ENCODE measurements around the gene GLT6D1.

The GLT6D1 gene, protein sequence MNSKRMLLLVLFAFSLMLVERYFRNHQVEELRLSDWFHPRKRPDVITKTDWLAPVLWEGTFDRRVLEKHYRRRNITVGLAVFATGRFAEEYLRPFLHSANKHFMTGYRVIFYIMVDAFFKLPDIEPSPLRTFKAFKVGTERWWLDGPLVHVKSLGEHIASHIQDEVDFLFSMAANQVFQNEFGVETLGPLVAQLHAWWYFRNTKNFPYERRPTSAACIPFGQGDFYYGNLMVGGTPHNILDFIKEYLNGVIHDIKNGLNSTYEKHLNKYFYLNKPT

DNA sequence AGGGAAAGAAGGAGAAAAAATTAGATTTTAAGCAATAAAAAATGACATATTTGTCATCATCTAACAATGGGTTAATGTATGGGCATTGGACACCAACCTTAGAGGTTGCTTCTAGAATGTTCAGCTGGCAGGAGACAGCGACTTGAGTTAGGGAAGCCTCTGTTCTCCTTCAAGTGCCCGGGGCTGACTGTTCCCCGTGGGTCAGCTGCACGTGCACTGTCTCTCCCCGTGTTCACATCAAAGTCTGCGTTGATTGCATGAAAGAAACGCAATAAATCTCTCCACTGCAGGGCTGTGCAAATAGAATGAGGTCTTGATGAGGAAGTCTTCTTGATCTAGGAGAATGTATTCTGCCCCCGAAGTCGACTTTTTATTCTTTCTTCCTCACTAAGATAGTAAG lies at the start of gene GLT6D1:
TSS of gene GLT6D1 (minus strand) at position 345 of the 400 bp plus-strand sequence. CDS start 353 bp downstream, outside the sequence.
- TF ChIP-seq, protein P1, sequence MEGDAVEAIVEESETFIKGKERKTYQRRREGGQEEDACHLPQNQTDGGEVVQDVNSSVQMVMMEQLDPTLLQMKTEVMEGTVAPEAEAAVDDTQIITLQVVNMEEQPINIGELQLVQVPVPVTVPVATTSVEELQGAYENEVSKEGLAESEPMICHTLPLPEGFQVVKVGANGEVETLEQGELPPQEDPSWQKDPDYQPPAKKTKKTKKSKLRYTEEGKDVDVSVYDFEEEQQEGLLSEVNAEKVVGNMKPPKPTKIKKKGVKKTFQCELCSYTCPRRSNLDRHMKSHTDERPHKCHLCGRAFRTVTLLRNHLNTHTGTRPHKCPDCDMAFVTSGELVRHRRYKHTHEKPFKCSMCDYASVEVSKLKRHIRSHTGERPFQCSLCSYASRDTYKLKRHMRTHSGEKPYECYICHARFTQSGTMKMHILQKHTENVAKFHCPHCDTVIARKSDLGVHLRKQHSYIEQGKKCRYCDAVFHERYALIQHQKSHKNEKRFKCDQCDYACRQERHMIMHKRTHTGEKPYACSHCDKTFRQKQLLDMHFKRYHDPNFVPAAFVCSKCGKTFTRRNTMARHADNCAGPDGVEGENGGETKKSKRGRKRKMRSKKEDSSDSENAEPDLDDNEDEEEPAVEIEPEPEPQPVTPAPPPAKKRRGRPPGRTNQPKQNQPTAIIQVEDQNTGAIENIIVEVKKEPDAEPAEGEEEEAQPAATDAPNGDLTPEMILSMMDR (IDR thresholded peaks at IDR 0.05; ENCODE audit: control insufficient read depth, extremely low read depth, insufficient read depth) = no peak
- no peak within 1 kb of the TSS for H3K4me3 ChIP-seq (ENCODE audit: low read depth, low read length)
- DNase-seq (ENCODE audit: low read depth) = no peak

DNA sequence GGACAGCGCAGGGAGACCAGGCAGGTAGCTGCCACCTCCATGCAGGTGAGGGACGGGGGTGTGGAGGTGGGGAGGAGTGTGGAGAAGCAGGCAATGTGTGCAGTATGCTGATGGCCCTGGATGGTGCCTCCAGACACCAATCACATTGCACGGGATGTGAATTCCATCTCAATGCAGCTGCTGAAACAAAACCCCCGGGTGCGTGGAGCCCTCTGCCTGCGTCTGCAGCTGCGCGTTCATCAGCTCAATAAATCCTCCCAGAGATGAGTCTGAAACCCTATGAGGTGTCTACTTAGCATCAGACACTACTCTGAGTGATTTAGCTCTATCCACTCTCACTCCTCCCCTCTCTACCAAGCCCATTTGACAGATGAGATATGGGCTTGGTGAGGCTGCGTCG lies 49.7 kb upstream of the GLT6D1 start:
- TF ChIP-seq, protein P1 (IDR thresholded peaks at IDR 0.05; ENCODE audit: control insufficient read depth, extremely low read depth, insufficient read depth) = no peak
- no peak for DNase-seq (ENCODE audit: low read depth)
- no peak overlapping the region for H3K4me3 ChIP-seq (ENCODE audit: low read depth, low read length)

DNA sequence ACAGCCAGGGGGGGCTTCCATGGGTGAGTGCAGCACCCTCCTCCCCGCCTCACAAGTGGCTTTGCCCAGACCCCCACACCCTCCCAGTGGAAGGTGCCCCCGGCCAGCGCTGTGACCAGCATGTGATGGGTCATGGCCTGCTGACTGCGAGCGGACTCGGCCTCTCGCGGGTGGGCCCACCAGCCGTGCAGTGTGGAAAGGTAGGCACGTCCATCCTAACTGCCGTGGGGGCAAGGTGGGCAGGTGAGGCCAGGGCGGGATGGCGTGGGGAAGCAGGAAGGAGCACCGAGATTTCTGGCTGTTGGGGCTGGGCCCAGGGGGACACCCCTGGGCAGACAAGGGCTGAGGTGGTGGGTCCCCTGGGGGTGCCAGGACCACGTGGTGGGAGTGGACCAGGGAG lies 47.9 kb upstream of the GLT6D1 start:
- TF ChIP-seq, protein P1 (IDR thresholded peaks at IDR 0.05; ENCODE audit: control insufficient read depth, extremely low read depth, insufficient read depth) = no peak
- DNase-seq (ENCODE audit: low read depth) = no peak
- no peak overlapping the region for H3K4me3 ChIP-seq (ENCODE audit: low read depth, low read length)

DNA sequence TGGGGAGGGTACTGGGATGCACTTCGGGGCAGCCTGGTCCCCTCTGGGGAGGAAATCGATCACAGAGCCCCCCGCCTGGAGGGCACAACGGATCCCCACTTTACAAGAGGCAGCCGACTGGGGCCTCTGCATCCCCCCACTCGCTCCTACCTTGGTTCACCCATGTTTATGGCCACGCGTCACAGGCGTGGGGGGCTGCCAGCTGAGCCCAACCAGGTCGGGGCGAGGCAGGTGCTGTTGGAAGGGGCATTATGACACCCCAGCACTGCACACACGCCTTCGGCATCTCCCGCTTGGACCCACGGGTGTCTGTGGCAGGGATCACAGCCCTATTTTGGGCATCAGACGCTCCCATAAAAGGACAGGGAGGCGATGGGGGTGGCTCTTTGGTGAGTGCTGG lies 45.4 kb upstream of the GLT6D1 start:
- no peak overlapping the region for H3K4me3 ChIP-seq (ENCODE audit: low read depth, low read length)
- no peak for DNase-seq (ENCODE audit: low read depth)
- TF ChIP-seq, protein P1 (IDR thresholded peaks at IDR 0.05; ENCODE audit: control insufficient read depth, extremely low read depth, insufficient read depth) = no peak

DNA sequence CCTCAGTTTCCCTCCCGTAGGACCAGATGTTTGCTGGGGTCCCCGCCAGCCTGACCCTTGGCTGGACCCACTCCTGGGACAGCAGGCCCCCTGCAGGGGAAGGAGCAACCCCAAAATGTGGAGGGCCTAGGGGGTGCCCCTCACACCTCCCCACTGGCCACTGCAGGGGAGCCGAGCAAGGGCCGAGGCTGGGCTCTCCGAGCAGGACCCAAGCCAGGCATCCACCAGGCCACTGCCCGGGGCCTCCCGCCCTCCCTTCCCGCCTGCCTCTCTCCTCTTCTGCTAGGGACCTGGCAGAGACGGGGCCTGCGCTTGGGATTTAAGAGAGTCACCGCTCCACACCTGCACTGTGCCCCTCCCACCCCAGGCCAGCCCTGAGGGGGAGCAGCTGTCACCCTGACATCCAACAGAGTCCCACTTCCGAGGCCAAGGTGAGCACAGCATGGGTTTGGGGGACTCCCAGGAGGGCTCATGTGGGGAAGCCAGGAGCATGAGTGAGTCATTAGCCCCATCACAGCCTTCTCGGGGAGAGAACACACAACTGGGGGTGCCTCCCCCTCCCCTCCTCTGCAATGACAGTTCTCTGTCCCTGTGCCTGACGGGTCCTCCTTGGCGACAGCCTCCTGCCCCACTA lies 44.2 kb upstream of the GLT6D1 start:
- H3K4me3 ChIP-seq (ENCODE audit: low read depth, low read length) = no peak overlapping the region
- no peak for DNase-seq (ENCODE audit: low read depth)
- TF ChIP-seq, protein P1 (IDR thresholded peaks at IDR 0.05; ENCODE audit: control insufficient read depth, extremely low read depth, insufficient read depth) = no peak

DNA sequence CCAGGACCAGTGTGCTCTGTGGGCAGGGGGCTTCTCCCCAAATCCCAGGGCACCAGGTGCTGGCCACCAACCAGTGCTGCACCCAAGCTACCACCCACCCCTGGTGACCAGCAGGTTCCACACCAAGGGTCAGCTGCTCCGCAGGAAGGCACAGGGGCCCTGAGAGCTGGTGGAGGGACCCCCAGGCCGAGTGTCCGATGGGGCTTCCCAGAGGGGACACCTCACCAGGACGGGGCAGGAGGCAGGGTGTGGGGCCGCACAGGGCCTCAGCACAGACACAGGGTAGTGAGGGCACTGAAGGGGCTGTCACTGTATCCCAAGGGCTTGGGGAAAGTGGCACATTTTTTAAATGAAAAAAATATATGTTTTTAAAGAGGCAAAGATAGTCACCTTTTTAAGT lies 41.8 kb upstream of the GLT6D1 start:
- TF ChIP-seq, protein P1 (IDR thresholded peaks at IDR 0.05; ENCODE audit: control insufficient read depth, extremely low read depth, insufficient read depth) = no peak
- H3K4me3 ChIP-seq (ENCODE audit: low read depth, low read length) = no peak overlapping the region
- no peak for DNase-seq (ENCODE audit: low read depth)
